Endodermal cell (in vitro differentiated cells): Measurements from ENCODE around the gene COA3. TPM values are rescaled to one million over a fixed set of nuclear protein-coding genes. Genes with fewer than 3 reads are reported as not detected.

Experiments used
- DNase-seq: peaks from one replicate; pipeline ENCODE4 v3.0.0-alpha.2; 2017
- H3K27ac ChIP-seq: 2 replicates; pipeline ENCODE4 v1.5.1; 2013; ENCODE audit warnings: mild to moderate bottlenecking, low read depth, low read length, moderate library complexity
- H3K27me3 ChIP-seq: 2 replicates; pipeline ENCODE4 v1.6.1; 2013; ENCODE audit warnings: mild to moderate bottlenecking, low read length, moderate library complexity; ENCODE audit not compliant: insufficient read depth, control insufficient read depth, poor library complexity, severe bottlenecking
- H3K36me3 ChIP-seq: 2 replicates; pipeline ENCODE4 v1.7.0; 2013; ENCODE audit warnings: mild to moderate bottlenecking, low read length, moderate library complexity; ENCODE audit not compliant: control insufficient read depth, insufficient read depth
- H3K4me1 ChIP-seq: one replicate; pipeline ENCODE4 v1.7.0; 2013; ENCODE audit warnings: low read length; ENCODE audit not compliant: control insufficient read depth, insufficient read depth
- H3K4me3 ChIP-seq: 2 replicates; pipeline ENCODE4 v1.5.1; 2013; ENCODE audit warnings: mild to moderate bottlenecking, low read length, moderate library complexity
- H3K9ac ChIP-seq: 2 replicates; pipeline ENCODE4 v1.6.1; 2013; ENCODE audit warnings: mild to moderate bottlenecking, low read length, moderate library complexity; ENCODE audit not compliant: poor library complexity, severe bottlenecking; ENCODE audit errors: extremely low read depth
- H3K9me3 ChIP-seq: 2 replicates; pipeline ENCODE4 v1.6.1; 2013; ENCODE audit warnings: mild to moderate bottlenecking, low read length, moderate library complexity; ENCODE audit not compliant: control insufficient read depth
- H3K27ac Mint-ChIP-seq: 2 replicates; pipeline ENCODE4 v1.8.0; 2020; ENCODE audit warnings: mixed read lengths
- H3K27me3 Mint-ChIP-seq: 2 replicates; pipeline ENCODE4 v1.8.0; 2021; ENCODE audit warnings: mild to moderate bottlenecking, mixed read lengths; ENCODE audit not compliant: insufficient read depth
- H3K36me3 Mint-ChIP-seq: 2 replicates; pipeline ENCODE4 v1.8.0; 2020; ENCODE audit warnings: low read depth, mixed read lengths
- H3K4me1 Mint-ChIP-seq: 2 replicates; pipeline ENCODE4 v1.8.0; 2020; ENCODE audit warnings: mixed read lengths
- H3K4me3 Mint-ChIP-seq: 2 replicates; pipeline ENCODE4 v1.8.0; 2020; ENCODE audit warnings: mild to moderate bottlenecking, moderate library complexity, mixed read lengths
- H3K9me3 Mint-ChIP-seq: 2 replicates; pipeline ENCODE4 v1.8.0; 2020; ENCODE audit warnings: mild to moderate bottlenecking, mixed read lengths
- WGBS, 2 experiments: methylation state at CpG; one replicate each; pipeline versions ENCODE4 v1.1.5 to v1.1.7; 2013; ENCODE audit warnings: missing lambda C conversion rate in 2 of 2, mixed read lengths in 1 of 2; ENCODE audit not compliant: insufficient coverage in 1 of 2, insufficient read length in 1 of 2; 5-methylcytosine and 5-hydroxymethylcytosine counted together
- total RNA-seq, 2 donors: library from RNA; stranded (reverse); fragmentation: NEBNext Ultra II Directional in 1 of 2; extraction: Animal tissue kit (Norgen Biotek cat#: 25700) in 1 of 2; gene quantifications; 2 replicates in 1 of 2; 3 replicates in 1 of 2; pipeline ENCODE4 v1.2.1, GENCODE V29; 2021
- TF ChIP-seq, protein P1 (sequence below): fragments of 200-600 bp; sonication (generic); conservative IDR thresholded peaks from 2 replicates; pipeline ENCODE4 v1.5.0; 2021; ENCODE audit warnings: antibody characterized with exemption, mild to moderate bottlenecking

The COA3 gene
- total RNA-seq, 2 donors from 2014 or later = 64.6 to 67.8 TPM

DNA sequence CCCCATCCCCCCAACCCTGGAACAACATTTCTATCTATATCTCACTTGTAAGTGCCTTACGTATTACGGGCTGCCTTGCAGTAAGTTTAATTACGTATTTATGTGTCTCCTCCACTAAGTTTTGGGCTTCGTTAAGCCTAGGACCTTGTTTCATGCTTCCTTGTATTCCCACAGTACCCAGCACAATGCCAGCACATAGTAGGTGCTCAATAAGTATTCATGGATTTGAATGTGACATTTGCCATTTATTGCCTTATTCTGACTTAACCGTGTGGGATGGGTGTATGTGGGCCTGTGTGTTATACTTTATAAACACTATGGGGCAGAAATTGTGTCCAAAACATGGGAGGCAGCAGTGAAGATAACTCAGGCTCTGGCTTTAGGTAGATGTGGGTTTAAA is 6.0 kb downstream of the COA3 start:
- H3K36me3 ChIP-seq = no peaks in the 10 kb centered on the region
- peaks cover 4% of the 10 kb centered on the region for H3K4me1 Mint-ChIP-seq
- no peak overlapping the region for H3K27ac ChIP-seq
- no peaks in the 10 kb centered on the region for H3K27me3 ChIP-seq
- TF ChIP-seq, protein P1, sequence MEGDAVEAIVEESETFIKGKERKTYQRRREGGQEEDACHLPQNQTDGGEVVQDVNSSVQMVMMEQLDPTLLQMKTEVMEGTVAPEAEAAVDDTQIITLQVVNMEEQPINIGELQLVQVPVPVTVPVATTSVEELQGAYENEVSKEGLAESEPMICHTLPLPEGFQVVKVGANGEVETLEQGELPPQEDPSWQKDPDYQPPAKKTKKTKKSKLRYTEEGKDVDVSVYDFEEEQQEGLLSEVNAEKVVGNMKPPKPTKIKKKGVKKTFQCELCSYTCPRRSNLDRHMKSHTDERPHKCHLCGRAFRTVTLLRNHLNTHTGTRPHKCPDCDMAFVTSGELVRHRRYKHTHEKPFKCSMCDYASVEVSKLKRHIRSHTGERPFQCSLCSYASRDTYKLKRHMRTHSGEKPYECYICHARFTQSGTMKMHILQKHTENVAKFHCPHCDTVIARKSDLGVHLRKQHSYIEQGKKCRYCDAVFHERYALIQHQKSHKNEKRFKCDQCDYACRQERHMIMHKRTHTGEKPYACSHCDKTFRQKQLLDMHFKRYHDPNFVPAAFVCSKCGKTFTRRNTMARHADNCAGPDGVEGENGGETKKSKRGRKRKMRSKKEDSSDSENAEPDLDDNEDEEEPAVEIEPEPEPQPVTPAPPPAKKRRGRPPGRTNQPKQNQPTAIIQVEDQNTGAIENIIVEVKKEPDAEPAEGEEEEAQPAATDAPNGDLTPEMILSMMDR = no peak
- no peak overlapping the region for H3K27ac Mint-ChIP-seq
- no peaks in the 10 kb centered on the region for H3K4me1 ChIP-seq
- WGBS, 2 experiments = 93 to 100% methylated on average over 1 to 5 of the region's 5 CpGs
- no peak overlapping the region for H3K4me3 ChIP-seq
- no peak for DNase-seq
- H3K27me3 Mint-ChIP-seq = peaks cover 29% of the 10 kb centered on the region
- H3K9me3 Mint-ChIP-seq = peaks cover 2% of the 10 kb centered on the region
- no peak overlapping the region for H3K4me3 Mint-ChIP-seq
- no peak overlapping the region for H3K9ac ChIP-seq
- no peaks in the 10 kb centered on the region for H3K9me3 ChIP-seq
- peaks cover 17% of the 10 kb centered on the region for H3K36me3 Mint-ChIP-seq

DNA sequence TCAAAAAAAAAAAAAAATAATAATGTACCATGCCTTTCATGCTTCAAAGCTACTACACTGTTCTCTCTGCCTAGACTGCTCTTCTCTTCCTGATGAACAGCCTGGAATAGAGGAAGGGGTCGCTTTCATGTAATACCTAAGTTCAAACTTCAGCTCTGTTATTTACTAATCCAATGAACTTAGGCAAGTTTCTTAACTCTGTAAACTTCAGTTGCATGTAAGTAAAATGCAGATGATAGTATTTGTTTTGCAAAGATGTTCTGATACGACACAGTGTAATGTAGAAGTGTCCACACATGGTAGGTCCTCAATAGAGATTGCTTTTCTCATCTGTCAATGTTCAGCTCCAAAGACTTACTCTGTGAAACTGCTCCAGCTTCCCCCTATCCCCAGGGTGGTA is 6.6 kb downstream of the COA3 start:
- Mint-ChIP-seq H3K4me1 (no peaks in the 10 kb centered on the region), H3K4me3 (no peak overlapping the region), H3K9me3 (peaks cover 2% of the 10 kb centered on the region), H3K27me3 (peaks cover 34% of the 10 kb centered on the region), H3K27ac (no peak overlapping the region), H3K36me3 (peaks cover 17% of the 10 kb centered on the region)
- 90 to 94% methylated on average over 2 of the region's 2 CpGs for WGBS, 2 experiments
- Histone ChIP-seq H3K9me3 (no peaks in the 10 kb centered on the region), H3K36me3 (no peaks in the 10 kb centered on the region), H3K27me3 (no peaks in the 10 kb centered on the region), H3K9ac (no peak overlapping the region), H3K4me3 (no peak overlapping the region), H3K27ac (no peak overlapping the region), H3K4me1 (no peaks in the 10 kb centered on the region)
- TF ChIP-seq, protein P1 = no peak
- no peak for DNase-seq

DNA sequence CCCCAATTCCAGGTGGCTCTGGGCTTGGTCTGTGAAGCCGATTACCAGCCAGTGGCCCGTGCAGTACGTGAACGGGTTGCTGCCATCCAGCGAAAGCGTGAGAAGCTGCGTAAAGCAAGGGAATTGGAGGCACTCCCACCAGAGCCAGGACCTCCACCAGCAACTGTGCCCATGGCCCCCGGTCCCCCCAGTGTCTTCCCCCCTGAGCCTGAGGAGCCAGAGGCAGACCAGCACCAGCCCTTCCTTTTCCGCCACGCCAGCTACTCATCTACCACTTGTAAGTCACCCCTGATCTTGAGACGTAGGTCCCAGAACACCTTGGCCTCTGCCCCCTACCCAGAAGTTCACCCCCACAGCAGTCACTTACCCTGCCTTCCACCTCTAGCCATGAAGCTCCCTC is 11.2 kb downstream of the COA3 start:
- Histone ChIP-seq H3K4me3 (no peak overlapping the region), H3K36me3 (no peaks in the 10 kb centered on the region), H3K27me3 (peaks cover 20% of the 10 kb centered on the region), H3K27ac (no peak overlapping the region), H3K9ac (no peak overlapping the region), H3K4me1 (no peaks in the 10 kb centered on the region), H3K9me3 (no peaks in the 10 kb centered on the region)
- H3K36me3 Mint-ChIP-seq = no peaks in the 10 kb centered on the region
- no peak overlapping the region for H3K27ac Mint-ChIP-seq
- H3K9me3 Mint-ChIP-seq = no peaks in the 10 kb centered on the region
- TF ChIP-seq, protein P1 = no peak
- WGBS, 2 experiments = 95 to 96% methylated on average over 8 to 11 of the region's 11 CpGs
- H3K4me3 Mint-ChIP-seq = no peak overlapping the region
- DNase-seq = no peak
- peaks cover 8% of the 10 kb centered on the region for H3K4me1 Mint-ChIP-seq
- H3K27me3 Mint-ChIP-seq = peaks cover 71% of the 10 kb centered on the region
